PFSK-1 (cell line): ENCODE data around the gene ROBO2.

Experiments
- POLR2AphosphoS5 ChIP-seq: IDR thresholded peaks from 2 replicates; pipeline ENCODE4 v1.6.1; 2012; ENCODE audit warnings: low read depth, mild to moderate bottlenecking, control low read depth, low read length, moderate library complexity
- SIN3A ChIP-seq: IDR thresholded peaks from 2 replicates; pipeline ENCODE4 v1.6.1; 2012; ENCODE audit warnings: mild to moderate bottlenecking, low read length, moderate library complexity, borderline replicate concordance; ENCODE audit not compliant: insufficient read depth
- TF ChIP-seq, protein P1 (sequence below), 2 experiments: IDR thresholded peaks; 2 replicates each; pipeline versions ENCODE4 v1.6.1 to v1.8.0; 2011 to 2012; ENCODE audit warnings: low read depth in 2 of 2, low read length in 2 of 2, control low read depth in 1 of 2, inconsistent platforms in 1 of 2, mild to moderate bottlenecking in 1 of 2, moderate library complexity in 1 of 2; ENCODE audit not compliant: insufficient read depth in 1 of 2

DNA sequence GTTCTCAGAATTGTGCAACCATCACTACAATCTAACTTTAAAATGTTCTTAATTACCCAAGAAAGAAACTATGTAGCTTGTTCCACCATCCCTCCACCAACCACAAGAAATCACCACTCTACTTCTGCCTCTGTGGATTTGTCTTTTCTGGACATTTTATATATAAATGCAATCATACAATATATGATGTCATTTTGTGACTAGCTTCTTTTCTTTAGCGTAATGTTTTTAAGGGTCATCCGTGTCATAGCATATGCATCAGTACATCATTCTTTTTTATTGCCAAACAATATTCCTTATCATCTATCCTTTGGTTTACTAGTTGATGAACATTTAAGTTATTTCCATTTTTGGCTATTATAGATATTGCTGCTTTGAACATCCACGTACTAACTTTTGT lies 5.8 kb downstream of the ROBO2 start:
- TF ChIP-seq, protein P1, sequence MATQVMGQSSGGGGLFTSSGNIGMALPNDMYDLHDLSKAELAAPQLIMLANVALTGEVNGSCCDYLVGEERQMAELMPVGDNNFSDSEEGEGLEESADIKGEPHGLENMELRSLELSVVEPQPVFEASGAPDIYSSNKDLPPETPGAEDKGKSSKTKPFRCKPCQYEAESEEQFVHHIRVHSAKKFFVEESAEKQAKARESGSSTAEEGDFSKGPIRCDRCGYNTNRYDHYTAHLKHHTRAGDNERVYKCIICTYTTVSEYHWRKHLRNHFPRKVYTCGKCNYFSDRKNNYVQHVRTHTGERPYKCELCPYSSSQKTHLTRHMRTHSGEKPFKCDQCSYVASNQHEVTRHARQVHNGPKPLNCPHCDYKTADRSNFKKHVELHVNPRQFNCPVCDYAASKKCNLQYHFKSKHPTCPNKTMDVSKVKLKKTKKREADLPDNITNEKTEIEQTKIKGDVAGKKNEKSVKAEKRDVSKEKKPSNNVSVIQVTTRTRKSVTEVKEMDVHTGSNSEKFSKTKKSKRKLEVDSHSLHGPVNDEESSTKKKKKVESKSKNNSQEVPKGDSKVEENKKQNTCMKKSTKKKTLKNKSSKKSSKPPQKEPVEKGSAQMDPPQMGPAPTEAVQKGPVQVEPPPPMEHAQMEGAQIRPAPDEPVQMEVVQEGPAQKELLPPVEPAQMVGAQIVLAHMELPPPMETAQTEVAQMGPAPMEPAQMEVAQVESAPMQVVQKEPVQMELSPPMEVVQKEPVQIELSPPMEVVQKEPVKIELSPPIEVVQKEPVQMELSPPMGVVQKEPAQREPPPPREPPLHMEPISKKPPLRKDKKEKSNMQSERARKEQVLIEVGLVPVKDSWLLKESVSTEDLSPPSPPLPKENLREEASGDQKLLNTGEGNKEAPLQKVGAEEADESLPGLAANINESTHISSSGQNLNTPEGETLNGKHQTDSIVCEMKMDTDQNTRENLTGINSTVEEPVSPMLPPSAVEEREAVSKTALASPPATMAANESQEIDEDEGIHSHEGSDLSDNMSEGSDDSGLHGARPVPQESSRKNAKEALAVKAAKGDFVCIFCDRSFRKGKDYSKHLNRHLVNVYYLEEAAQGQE (IDR thresholded peaks at IDR 0.05; ENCODE audit: insufficient read depth in 1 of 2, low read depth in 2 of 2, low read length in 2 of 2) = no peak
- TF ChIP-seq POLR2AphosphoS5 = no peak
- TF ChIP-seq SIN3A = no peak
